Fibroblast of lung (primary cell): ENCODE measurements around the gene CDKN1A.

Experiments
- EZH2 ChIP-seq: IDR thresholded peaks from 2 replicates; pipeline ENCODE4 v1.5.1; 2012; ENCODE audit warnings: low read length, control low read depth, mild to moderate bottlenecking; ENCODE audit errors: missing control alignments
- TF ChIP-seq, protein P1 (sequence below), 2 donors: IDR thresholded peaks in 1 of 2; conservative IDR thresholded peaks in 1 of 2; 1 replicate in 1 of 2; 2 replicates in 1 of 2; pipeline ENCODE4 v1.5.1; 2011 to 2012; ENCODE audit warnings: low read length in 2 of 2, control low read depth in 1 of 2, inconsistent platforms in 1 of 2, low read depth in 1 of 2, mild to moderate bottlenecking in 1 of 2

- TF ChIP-seq, protein P1, sequence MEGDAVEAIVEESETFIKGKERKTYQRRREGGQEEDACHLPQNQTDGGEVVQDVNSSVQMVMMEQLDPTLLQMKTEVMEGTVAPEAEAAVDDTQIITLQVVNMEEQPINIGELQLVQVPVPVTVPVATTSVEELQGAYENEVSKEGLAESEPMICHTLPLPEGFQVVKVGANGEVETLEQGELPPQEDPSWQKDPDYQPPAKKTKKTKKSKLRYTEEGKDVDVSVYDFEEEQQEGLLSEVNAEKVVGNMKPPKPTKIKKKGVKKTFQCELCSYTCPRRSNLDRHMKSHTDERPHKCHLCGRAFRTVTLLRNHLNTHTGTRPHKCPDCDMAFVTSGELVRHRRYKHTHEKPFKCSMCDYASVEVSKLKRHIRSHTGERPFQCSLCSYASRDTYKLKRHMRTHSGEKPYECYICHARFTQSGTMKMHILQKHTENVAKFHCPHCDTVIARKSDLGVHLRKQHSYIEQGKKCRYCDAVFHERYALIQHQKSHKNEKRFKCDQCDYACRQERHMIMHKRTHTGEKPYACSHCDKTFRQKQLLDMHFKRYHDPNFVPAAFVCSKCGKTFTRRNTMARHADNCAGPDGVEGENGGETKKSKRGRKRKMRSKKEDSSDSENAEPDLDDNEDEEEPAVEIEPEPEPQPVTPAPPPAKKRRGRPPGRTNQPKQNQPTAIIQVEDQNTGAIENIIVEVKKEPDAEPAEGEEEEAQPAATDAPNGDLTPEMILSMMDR (conservative IDR thresholded peaks at IDR 0.05 in 1 of 2, IDR thresholded peaks at IDR 0.05 in 1 of 2; ENCODE audit: low read depth in 1 of 2, low read length in 2 of 2): no peak
- TF ChIP-seq EZH2: no peak
Observed at GRCh38 chr6:36673882-36674281, 4.6 kb upstream of the CDKN1A start.
